ENCODE measurements around the gene CCT3. TPM values are rescaled to one million over a fixed set of nuclear protein-coding genes. Genes with fewer than 3 reads are reported as not detected.
"Not testable (repeated sequence)": the region's sequence is repeated elsewhere in the genome, so short reads cannot be mapped to it uniquely, and the experiment has no call there.

Gene CCT3
- polyA plus RNA-seq, 1 donor = 215 TPM

DNA sequence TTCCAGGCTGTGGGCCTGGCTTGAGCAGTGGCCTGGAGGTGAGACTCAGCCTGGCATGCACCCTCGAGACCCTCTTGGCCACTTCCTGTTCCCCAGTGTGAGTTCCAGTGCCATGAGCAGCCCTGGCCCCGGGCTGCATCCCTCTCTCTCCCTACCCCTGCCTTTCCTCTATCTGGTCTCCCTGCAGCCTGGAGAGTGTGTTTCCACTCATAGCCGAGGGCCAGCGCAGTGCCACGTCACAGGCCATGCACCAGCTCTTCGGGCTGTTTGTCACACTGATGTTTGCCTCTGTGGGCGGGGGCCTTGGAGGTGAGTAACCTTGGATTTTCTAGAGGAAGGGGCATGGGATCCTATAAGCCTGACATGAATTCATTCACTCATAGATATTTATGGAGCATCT, 44.5 kb upstream of the CCT3 start:
- WGBS (ENCODE audit: insufficient coverage, low lambda C conversion rate) = no CpG with 5 or more reads among the region's 7 CpGs
- Histone ChIP-seq H3K36me3 (ENCODE audit: control insufficient read depth, insufficient read depth, low read length) (peaks cover 15% of the 10 kb centered on the region), H3K4me3 (ENCODE audit: low read length) (no peak overlapping the region), H3K4me1 (ENCODE audit: control insufficient read depth, insufficient read depth, low read length) (peaks cover 23% of the 10 kb centered on the region), H3K27me3 (ENCODE audit: control insufficient read depth, insufficient read depth, low read length) (peaks cover 17% of the 10 kb centered on the region), H3K27ac (ENCODE audit: low read length) (no peak overlapping the region), H3K9me3 (ENCODE audit: control insufficient read depth, low read depth, low read length) (no peaks in the 10 kb centered on the region)
- no peak for DNase-seq

DNA sequence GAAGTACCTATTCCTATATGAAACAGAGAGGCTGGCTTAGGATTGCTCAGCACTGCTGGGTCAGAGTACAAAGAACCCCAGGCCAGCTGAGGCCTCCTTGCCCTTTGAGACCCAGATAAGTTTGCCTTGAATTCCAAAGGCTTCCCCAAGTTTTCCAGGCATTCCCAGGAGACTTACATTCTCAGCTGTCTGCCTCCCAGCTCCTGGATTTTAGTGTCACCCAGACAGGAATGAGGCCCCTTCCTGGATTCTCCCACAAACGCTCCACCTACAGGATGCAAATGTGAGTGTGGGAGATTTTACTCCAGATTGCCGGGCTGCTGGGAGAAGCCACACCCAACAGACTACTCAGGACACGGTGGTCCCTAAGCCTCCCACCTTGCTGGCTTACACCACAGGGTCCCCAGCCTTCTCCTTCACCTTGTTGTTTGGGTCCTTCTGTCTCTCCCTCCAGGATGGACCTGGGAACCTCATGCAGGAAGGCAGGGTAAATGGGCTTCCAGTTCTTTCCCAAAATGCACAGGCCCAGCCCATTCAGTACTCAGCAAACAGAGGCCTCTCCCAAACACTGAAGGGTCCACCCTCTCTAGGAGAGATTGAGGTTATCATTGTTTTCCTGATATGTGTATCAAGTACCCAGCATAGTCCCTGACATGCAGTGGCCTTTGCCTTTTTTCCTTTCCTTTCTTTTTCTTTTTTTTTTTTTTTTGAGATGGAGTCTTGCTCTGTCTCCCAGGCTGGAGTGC, 41.5 kb upstream of the CCT3 start:
- H3K4me3 ChIP-seq (ENCODE audit: low read length) = no peak overlapping the region
- peaks cover 38% of the 10 kb centered on the region for H3K4me1 ChIP-seq (ENCODE audit: control insufficient read depth, insufficient read depth, low read length)
- H3K27ac ChIP-seq (ENCODE audit: low read length) = peak overlapping the region; percentile 30
- no peaks in the 10 kb centered on the region for H3K27me3 ChIP-seq (ENCODE audit: control insufficient read depth, insufficient read depth, low read length)
- no peaks in the 10 kb centered on the region for H3K9me3 ChIP-seq (ENCODE audit: control insufficient read depth, low read depth, low read length)
- WGBS (ENCODE audit: insufficient coverage, low lambda C conversion rate) = no CpG with 5 or more reads among the region's 3 CpGs
- peaks cover 23% of the 10 kb centered on the region for H3K36me3 ChIP-seq (ENCODE audit: control insufficient read depth, insufficient read depth, low read length)
- peak; percentile 80 to 91 for DNase-seq

DNA sequence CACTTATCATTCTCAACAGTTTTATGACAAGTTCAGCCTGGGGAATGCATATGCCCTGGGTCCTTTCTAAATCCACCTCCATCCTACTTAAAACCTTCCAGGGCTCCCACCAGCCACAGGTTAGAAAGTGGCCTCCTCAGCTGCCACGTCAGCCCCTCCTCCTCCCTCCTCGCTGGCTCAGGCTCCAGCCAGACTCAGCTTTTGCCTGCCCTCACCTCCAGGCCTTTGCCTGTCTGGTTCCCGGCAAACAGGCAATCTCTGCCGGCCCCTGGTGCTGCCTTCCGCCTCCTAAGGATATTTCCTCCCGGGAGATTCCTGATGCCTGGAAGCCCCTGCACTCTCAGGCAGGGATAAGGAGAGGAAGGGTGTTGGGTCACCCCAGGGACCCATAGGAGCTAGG, 40.5 kb upstream of the CCT3 start:
- Histone ChIP-seq H3K36me3 (ENCODE audit: control insufficient read depth, insufficient read depth, low read length) (peaks cover 23% of the 10 kb centered on the region), H3K27ac (ENCODE audit: low read length) (peak overlapping the region; percentile 24), H3K4me3 (ENCODE audit: low read length) (no peak overlapping the region), H3K27me3 (ENCODE audit: control insufficient read depth, insufficient read depth, low read length) (no peaks in the 10 kb centered on the region), H3K9me3 (ENCODE audit: control insufficient read depth, low read depth, low read length) (no peaks in the 10 kb centered on the region), H3K4me1 (ENCODE audit: control insufficient read depth, insufficient read depth, low read length) (peaks cover 43% of the 10 kb centered on the region)
- WGBS (ENCODE audit: insufficient coverage, low lambda C conversion rate) = no CpG with 5 or more reads among the region's 6 CpGs
- DNase-seq = no peak

DNA sequence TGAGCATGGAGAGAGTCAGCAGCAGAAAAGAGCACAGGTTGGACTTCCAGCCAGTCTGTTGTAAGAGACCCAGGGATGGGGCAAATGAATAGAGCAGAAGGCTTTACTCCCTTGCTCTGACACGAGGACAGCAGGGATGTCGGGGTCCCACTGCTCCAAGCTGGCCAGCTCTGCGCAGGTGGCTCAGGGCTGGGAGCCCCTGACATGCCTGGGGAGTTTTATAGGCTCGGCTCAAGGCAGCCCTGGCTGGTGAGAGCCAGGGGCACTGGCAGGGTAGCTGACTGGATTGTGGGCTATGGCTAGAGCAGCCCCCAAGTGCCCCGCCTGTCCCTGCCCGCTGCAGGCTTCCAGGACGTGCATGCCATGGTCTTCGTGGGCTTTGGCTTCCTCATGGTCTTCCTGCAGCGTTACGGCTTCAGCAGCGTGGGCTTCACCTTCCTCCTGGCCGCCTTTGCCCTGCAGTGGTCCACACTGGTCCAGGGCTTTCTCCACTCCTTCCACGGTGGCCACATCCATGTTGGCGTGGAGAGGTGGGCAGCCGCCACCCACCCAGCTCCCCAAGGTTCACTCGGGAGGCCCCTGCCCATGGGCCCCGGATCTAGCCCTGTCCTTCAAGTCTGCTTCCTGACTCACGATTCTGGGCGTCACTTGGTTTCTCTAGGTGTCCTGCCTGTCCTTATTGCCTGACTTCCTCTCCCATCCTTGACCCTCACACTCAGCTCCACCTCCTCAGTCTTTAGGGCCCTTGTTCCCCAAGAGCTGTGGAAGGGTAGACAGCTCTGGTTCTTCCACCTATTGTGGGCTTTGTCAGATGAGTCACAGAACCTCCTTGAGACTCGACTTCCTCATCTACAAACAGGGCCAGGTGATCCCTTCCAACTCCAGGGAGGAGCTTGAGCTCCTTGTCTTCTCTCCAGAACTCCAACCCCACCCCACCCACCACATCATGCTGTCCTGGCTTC, 39.1 kb upstream of the CCT3 start:
- WGBS (ENCODE audit: insufficient coverage, low lambda C conversion rate) = no CpG with 5 or more reads among the region's 20 CpGs
- peaks cover 52% of the 10 kb centered on the region for H3K4me1 ChIP-seq (ENCODE audit: control insufficient read depth, insufficient read depth, low read length)
- no peaks in the 10 kb centered on the region for H3K27me3 ChIP-seq (ENCODE audit: control insufficient read depth, insufficient read depth, low read length)

DNA sequence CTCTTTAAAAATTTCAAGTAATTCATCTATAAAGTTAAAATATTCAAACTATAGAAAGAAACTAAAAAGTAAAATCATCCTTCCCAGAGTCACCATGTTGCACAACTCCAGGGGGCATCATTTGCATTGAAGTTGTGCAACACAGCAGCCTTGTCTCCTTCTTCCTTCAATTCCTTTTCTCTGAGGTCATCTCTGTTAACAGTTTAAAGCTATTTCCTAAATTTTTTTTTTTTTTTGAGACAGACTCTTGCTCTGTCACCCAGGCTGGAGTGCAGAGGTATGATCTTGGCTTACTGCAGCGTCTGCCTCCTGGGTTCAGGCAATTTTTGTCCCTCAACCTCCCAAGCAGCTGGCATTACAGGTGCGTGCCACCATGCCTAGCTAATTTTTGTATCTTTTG, 38.1 kb upstream of the CCT3 start:
- Histone ChIP-seq H3K27ac (ENCODE audit: low read length) (no peak overlapping the region), H3K4me3 (ENCODE audit: low read length) (no peak overlapping the region), H3K27me3 (ENCODE audit: control insufficient read depth, insufficient read depth, low read length) (no peaks in the 10 kb centered on the region), H3K36me3 (ENCODE audit: control insufficient read depth, insufficient read depth, low read length) (peaks cover 14% of the 10 kb centered on the region), H3K4me1 (ENCODE audit: control insufficient read depth, insufficient read depth, low read length) (peaks cover 58% of the 10 kb centered on the region), H3K9me3 (ENCODE audit: control insufficient read depth, low read depth, low read length) (no peaks in the 10 kb centered on the region)
- no CpG with 5 or more reads among the region's 2 CpGs for WGBS (ENCODE audit: insufficient coverage, low lambda C conversion rate)
- DNase-seq = no peak

More for the DNA sequence above, 39.1 kb upstream of the CCT3 start:
- peaks cover 18% of the 10 kb centered on the region for H3K36me3 ChIP-seq (ENCODE audit: control insufficient read depth, insufficient read depth, low read length)
- H3K4me3 ChIP-seq (ENCODE audit: low read length) = no peak overlapping the region
- no peak for DNase-seq
- no peak overlapping the region for H3K27ac ChIP-seq (ENCODE audit: low read length)
- H3K9me3 ChIP-seq (ENCODE audit: control insufficient read depth, low read depth, low read length) = no peaks in the 10 kb centered on the region

DNA sequence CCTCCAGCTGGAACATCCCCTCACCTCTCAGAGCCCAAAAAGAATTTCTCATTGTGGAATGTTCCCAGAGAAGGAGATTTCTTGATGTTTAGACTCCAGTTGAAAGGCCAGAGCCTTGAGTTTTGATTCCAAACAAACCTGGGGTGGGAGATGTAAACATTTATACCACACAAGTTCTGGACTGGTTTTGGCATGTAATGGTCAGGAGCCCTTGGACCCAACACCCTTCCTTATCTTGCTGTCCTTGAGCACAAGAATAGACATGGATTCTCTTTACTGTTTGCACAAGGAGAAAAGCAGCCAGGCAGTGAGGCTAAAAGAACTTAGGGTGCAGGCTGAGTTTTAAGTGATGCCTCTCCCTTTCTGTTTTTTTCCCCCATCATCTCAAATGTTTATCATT, 35.5 kb upstream of the CCT3 start:
- H3K9me3 ChIP-seq (ENCODE audit: control insufficient read depth, low read depth, low read length) = no peaks in the 10 kb centered on the region
- H3K4me3 ChIP-seq (ENCODE audit: low read length) = no peak overlapping the region
- H3K27ac ChIP-seq (ENCODE audit: low read length) = no peak overlapping the region
- H3K4me1 ChIP-seq (ENCODE audit: control insufficient read depth, insufficient read depth, low read length) = peaks cover 62% of the 10 kb centered on the region
- H3K36me3 ChIP-seq (ENCODE audit: control insufficient read depth, insufficient read depth, low read length) = peaks cover 13% of the 10 kb centered on the region
- DNase-seq = no peak
- H3K27me3 ChIP-seq (ENCODE audit: control insufficient read depth, insufficient read depth, low read length) = no peaks in the 10 kb centered on the region

DNA sequence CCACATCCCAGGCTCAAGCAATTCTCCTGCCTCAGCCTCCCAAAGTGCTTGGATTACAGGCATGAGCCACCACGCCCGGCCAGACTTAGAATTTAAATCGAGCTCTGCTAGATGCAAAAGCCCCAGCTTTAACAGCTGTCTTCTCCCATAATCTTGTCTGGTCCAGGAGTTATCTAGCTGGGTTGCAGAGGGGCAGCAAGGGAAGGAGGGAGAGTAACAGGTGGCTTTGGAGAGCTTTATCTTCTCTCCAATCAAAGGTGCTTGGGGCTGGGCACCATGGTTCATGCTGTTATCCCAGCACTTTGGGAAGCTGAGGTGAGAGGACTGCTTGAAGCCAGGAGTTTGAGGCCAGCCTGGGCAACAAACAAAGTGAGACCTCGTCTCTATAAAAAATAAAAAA, 34.8 kb upstream of the CCT3 start:
- H3K4me1 ChIP-seq (ENCODE audit: control insufficient read depth, insufficient read depth, low read length) = peaks cover 62% of the 10 kb centered on the region
- no CpG with 5 or more reads among the region's 4 CpGs for WGBS (ENCODE audit: insufficient coverage, low lambda C conversion rate)
- no peak overlapping the region for H3K27ac ChIP-seq (ENCODE audit: low read length)
- H3K9me3 ChIP-seq (ENCODE audit: control insufficient read depth, low read depth, low read length) = no peaks in the 10 kb centered on the region
- H3K27me3 ChIP-seq (ENCODE audit: control insufficient read depth, insufficient read depth, low read length) = no peaks in the 10 kb centered on the region
- no peak overlapping the region for H3K4me3 ChIP-seq (ENCODE audit: low read length)
- H3K36me3 ChIP-seq (ENCODE audit: control insufficient read depth, insufficient read depth, low read length) = peaks cover 9% of the 10 kb centered on the region
- no peak for DNase-seq

DNA sequence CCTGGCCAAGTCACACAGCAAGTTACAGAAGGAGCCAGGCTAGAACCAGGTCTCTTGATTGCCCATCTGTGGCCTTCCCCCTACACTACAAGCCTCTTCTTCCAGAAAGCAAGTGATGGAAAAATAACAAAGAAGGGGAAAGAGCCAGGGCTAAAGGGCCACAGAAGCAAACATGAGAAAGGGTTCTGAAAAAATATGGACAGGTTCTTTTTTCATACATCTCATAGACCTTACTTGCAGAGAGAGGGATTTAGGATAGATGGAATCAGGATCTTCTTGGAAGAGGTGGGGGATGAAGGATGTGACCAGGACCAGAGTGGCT, 34.1 kb upstream of the CCT3 start:
- Histone ChIP-seq H3K27me3 (ENCODE audit: control insufficient read depth, insufficient read depth, low read length) (no peaks in the 10 kb centered on the region), H3K9me3 (ENCODE audit: control insufficient read depth, low read depth, low read length) (no peaks in the 10 kb centered on the region), H3K27ac (ENCODE audit: low read length) (peak overlapping the region; percentile 70), H3K36me3 (ENCODE audit: control insufficient read depth, insufficient read depth, low read length) (peaks cover 5% of the 10 kb centered on the region), H3K4me1 (ENCODE audit: control insufficient read depth, insufficient read depth, low read length) (peaks cover 62% of the 10 kb centered on the region), H3K4me3 (ENCODE audit: low read length) (peak overlapping the region; percentile 14)
- DNase-seq = no peak

DNA sequence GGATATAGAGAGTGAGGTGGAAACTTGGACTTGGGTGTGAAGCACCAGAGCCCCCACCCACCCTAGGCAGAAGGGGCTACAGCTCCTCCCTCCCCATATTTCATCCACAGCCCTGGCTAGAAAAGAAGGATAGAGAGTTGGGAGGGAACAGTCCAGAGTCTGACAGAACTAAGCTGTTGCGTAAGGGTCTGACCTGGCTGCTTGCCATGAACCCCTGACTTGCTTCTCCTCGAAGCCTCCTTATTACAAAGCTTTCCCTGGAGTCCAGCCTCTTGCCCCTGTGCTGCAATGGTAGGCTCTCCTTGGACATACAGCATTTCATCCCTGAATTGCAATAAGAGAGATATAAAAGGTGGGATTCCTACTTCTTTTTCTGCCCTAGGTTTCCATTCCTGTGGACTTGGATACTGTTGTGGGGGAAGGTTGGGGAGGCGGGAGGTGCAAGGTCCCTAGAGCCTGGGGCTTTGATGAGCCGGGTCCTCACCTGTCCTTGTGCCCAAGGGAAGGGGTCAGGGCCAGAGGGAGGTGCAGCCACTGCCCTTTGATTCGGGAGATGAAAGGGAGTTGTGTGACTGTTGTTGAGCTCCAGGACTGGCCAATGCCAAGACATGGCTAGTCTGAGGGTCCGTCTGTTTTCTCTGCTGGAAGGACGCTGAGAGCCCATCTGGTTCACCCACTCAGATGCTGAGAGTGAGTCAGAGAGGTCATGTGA, 33.6 kb upstream of the CCT3 start:
- H3K27ac ChIP-seq (ENCODE audit: low read length) = peak overlapping the region; percentile 73
- H3K4me1 ChIP-seq (ENCODE audit: control insufficient read depth, insufficient read depth, low read length) = peaks cover 63% of the 10 kb centered on the region
- H3K9me3 ChIP-seq (ENCODE audit: control insufficient read depth, low read depth, low read length) = no peaks in the 10 kb centered on the region
- H3K4me3 ChIP-seq (ENCODE audit: low read length) = peak overlapping the region; percentile 14
- peaks cover 3% of the 10 kb centered on the region for H3K36me3 ChIP-seq (ENCODE audit: control insufficient read depth, insufficient read depth, low read length)
- peak; percentile 90 to 96 for DNase-seq
- H3K27me3 ChIP-seq (ENCODE audit: control insufficient read depth, insufficient read depth, low read length) = no peaks in the 10 kb centered on the region
- no CpG with 5 or more reads among the region's 7 CpGs for WGBS (ENCODE audit: insufficient coverage, low lambda C conversion rate)

DNA sequence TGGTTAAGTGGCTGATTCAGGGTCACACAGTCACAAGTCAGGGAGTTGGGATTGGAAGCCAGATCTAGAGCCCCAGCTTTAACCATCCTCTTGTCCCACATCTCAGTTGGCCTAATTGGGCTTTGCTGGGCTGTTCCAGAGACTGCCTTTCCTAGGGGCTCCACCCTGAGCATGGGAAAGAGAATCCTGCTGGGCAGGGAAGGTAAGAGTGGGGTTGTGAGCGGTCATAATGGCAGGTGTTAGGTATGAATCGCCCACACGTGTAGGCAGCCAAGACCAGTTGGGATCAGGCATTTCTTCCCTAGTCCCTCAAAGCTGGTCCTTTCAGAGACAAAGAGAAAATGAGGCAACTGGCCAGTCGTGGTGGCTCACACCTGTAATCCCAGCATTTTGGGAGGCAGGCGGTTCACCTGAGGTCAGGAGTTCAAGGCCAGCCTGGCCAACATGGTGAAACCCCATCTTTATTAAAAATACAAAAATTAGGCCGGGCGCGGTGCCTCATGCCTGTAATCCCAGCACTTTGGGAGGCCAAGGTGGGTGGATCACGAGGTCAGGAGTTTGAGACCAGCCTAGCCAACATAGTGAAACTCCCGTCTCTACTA, 31.7 kb upstream of the CCT3 start:
- H3K36me3 ChIP-seq (ENCODE audit: control insufficient read depth, insufficient read depth, low read length); DNase-seq; H3K9me3 ChIP-seq (ENCODE audit: control insufficient read depth, low read depth, low read length); H3K27me3 ChIP-seq (ENCODE audit: control insufficient read depth, insufficient read depth, low read length): not testable (repeated sequence)
- Histone ChIP-seq H3K4me1 (ENCODE audit: control insufficient read depth, insufficient read depth, low read length) (peaks cover 67% of the 10 kb centered on the region), H3K4me3 (ENCODE audit: low read length) (peak overlapping the region; percentile 60), H3K27ac (ENCODE audit: low read length) (peak overlapping the region; percentile 73)
- no CpG with 5 or more reads among the region's 10 CpGs for WGBS (ENCODE audit: insufficient coverage, low lambda C conversion rate)
